ENCODE data around the gene RAB31. TPM values are rescaled to one million over a fixed set of nuclear protein-coding genes. Genes with fewer than 3 reads are reported as not detected.

Gene RAB31
- total RNA-seq, 1 experiment from 2014 or later, result 9.5 TPM

GRCh38 chr18:9884090-9884489, 176.0 kb downstream of the RAB31 start:
- intact Hi-C loops (cut with micrococcal nuclease; ENCODE audit: unreplicated experiment), result no loop called here
- CTCF ChIA-PET, result no interaction called here
- peaks cover 6% of the 10 kb centered on the region for H3K4me1 ChIP-seq
- Mint-ChIP-seq H3K4me1 (ENCODE audit: low read depth, unreplicated experiment) (no peaks in the 10 kb centered on the region), H3K4me3 (ENCODE audit: unreplicated experiment) (no peak overlapping the region), H3K9me3 (ENCODE audit: unreplicated experiment) (peaks cover 10% of the 10 kb centered on the region), H3K36me3 (ENCODE audit: insufficient read depth, unreplicated experiment) (no peaks in the 10 kb centered on the region), H3K27ac (ENCODE audit: unreplicated experiment) (no peak overlapping the region), H3K27me3 (ENCODE audit: insufficient read depth, unreplicated experiment) (no peaks in the 10 kb centered on the region)
- H3K27me3 ChIP-seq (replicated peaks; ENCODE audit: control insufficient read depth, insufficient read depth, low read length), result no peaks in the 10 kb centered on the region
- POLR2A ChIA-PET, result no interaction called here
- no peak for TF ChIP-seq CTCF (IDR thresholded peaks at IDR 0.05; ENCODE audit: insufficient read depth in 1 of 2, low read depth in 1 of 2, low read length in 1 of 2, severe bottlenecking in 1 of 2, unreplicated experiment in 1 of 2)
- no peak for DNase-seq
- H3K36me3 ChIP-seq (ENCODE audit: control insufficient read depth, insufficient read depth, low read length), result no peaks in the 10 kb centered on the region
- no peaks in the 10 kb centered on the region for H3K9me3 ChIP-seq
- H3K4me3 ChIP-seq (ENCODE audit: low read depth, low read length), result no peak overlapping the region
- no TSS peak for BruUV-seq (replicated peaks)

- no peak for DNase-seq
- CTCF ChIA-PET, result no interaction called here
- BruUV-seq (replicated peaks), result no TSS peak
- Histone ChIP-seq H3K27me3 (replicated peaks; ENCODE audit: control insufficient read depth, insufficient read depth, low read length) (no peaks in the 10 kb centered on the region), H3K4me3 (ENCODE audit: low read depth, low read length) (no peak overlapping the region), H3K4me1 (peaks cover 6% of the 10 kb centered on the region), H3K36me3 (ENCODE audit: control insufficient read depth, insufficient read depth, low read length) (no peaks in the 10 kb centered on the region), H3K9me3 (no peaks in the 10 kb centered on the region)
- peaks cover 10% of the 10 kb centered on the region for H3K9me3 Mint-ChIP-seq (ENCODE audit: unreplicated experiment)
- no peak overlapping the region for H3K4me3 Mint-ChIP-seq (ENCODE audit: unreplicated experiment)
- POLR2A ChIA-PET, result no interaction called here
- no peaks in the 10 kb centered on the region for H3K27me3 Mint-ChIP-seq (ENCODE audit: insufficient read depth, unreplicated experiment)
- intact Hi-C loops (cut with micrococcal nuclease; ENCODE audit: unreplicated experiment), result no loop called here
- no peaks in the 10 kb centered on the region for H3K4me1 Mint-ChIP-seq (ENCODE audit: low read depth, unreplicated experiment)
- TF ChIP-seq CTCF (IDR thresholded peaks at IDR 0.05; ENCODE audit: insufficient read depth in 1 of 2, low read depth in 1 of 2, low read length in 1 of 2, severe bottlenecking in 1 of 2, unreplicated experiment in 1 of 2), result no peak
- H3K36me3 Mint-ChIP-seq (ENCODE audit: insufficient read depth, unreplicated experiment), result no peaks in the 10 kb centered on the region
- H3K27ac Mint-ChIP-seq (ENCODE audit: unreplicated experiment), result no peak overlapping the region
Observed at GRCh38 chr18:9884532-9885140, 176.5 kb downstream of the RAB31 start.

GRCh38 chr18:9885170-9886004, 177.3 kb downstream of the RAB31 start, which contains the start of gene TXNDC2:
Gene TXNDC2, plus strand, starts transcription at chr18:9885973. Its CDS starts 708 bp downstream, at chr18:9886681.
- no peak for DNase-seq
- H3K4me3 Mint-ChIP-seq (ENCODE audit: unreplicated experiment), result no peak within 1 kb of the TSS
- Histone ChIP-seq H3K36me3 (ENCODE audit: control insufficient read depth, insufficient read depth, low read length) (no peaks in the 10 kb centered on the region), H3K4me3 (ENCODE audit: low read depth, low read length) (no peak within 1 kb of the TSS), H3K27me3 (replicated peaks; ENCODE audit: control insufficient read depth, insufficient read depth, low read length) (no peaks in the 10 kb centered on the region), H3K4me1 (peaks cover 3% of the 10 kb centered on the region), H3K9me3 (no peaks in the 10 kb centered on the region)
- TF ChIP-seq CTCF (IDR thresholded peaks at IDR 0.05; ENCODE audit: insufficient read depth in 1 of 2, low read depth in 1 of 2, low read length in 1 of 2, severe bottlenecking in 1 of 2, unreplicated experiment in 1 of 2), result no peak
- BruUV-seq (replicated peaks), result no TSS peak
- no peaks in the 10 kb centered on the region for H3K4me1 Mint-ChIP-seq (ENCODE audit: low read depth, unreplicated experiment)
- CTCF ChIA-PET, result interaction anchor here (0.7 kb wide), 1 partner anchor 8 kb away, joined by 5 read pairs; no protein-coding TSS in a partner anchor
- POLR2A ChIA-PET, result no interaction called here
- H3K27me3 Mint-ChIP-seq (ENCODE audit: insufficient read depth, unreplicated experiment), result no peaks in the 10 kb centered on the region
- peaks cover 10% of the 10 kb centered on the region for H3K9me3 Mint-ChIP-seq (ENCODE audit: unreplicated experiment)
- H3K27ac Mint-ChIP-seq (ENCODE audit: unreplicated experiment), result no peak within 1 kb of the TSS
- intact Hi-C loops (cut with micrococcal nuclease; ENCODE audit: unreplicated experiment), result no loop called here
- no peaks in the 10 kb centered on the region for H3K36me3 Mint-ChIP-seq (ENCODE audit: insufficient read depth, unreplicated experiment)
